Astrocyte (in vitro differentiated cells and primary cell): ENCODE data around the gene ITPK1. TPM values are rescaled to one million over a fixed set of nuclear protein-coding genes. Genes with fewer than 3 reads are reported as not detected.

ENCODE experiments used
- DNase-seq: peaks from one replicate; pipeline ENCODE4 v3.0.0-alpha.2; 2010; ENCODE audit warnings: low read depth
- FAIRE-seq: peaks from 2 replicates; lab custom pipeline; 2011; peaks lifted over from hg19 to GRCh38; lab: Jason Lieb, UNC
- H2AFZ ChIP-seq: 2 replicates; pipeline ENCODE4 v1.6.0; 2012; ENCODE audit warnings: low read depth, low read length, inconsistent platforms
- H3K27ac ChIP-seq: 2 replicates; pipeline ENCODE4 v1.5.1; 2011; ENCODE audit warnings: low read depth, low read length, inconsistent platforms
- H3K27me3 ChIP-seq: 2 replicates; pipeline ENCODE4 v1.6.0; 2011; ENCODE audit warnings: low read length, inconsistent platforms; ENCODE audit not compliant: insufficient read depth
- H3K36me3 ChIP-seq: 2 replicates; pipeline ENCODE4 v1.5.1; 2011; ENCODE audit warnings: low read length, inconsistent platforms; ENCODE audit not compliant: insufficient read depth
- H3K4me1 ChIP-seq: 2 replicates; pipeline ENCODE4 v1.5.1; 2011; ENCODE audit warnings: low read length, inconsistent platforms; ENCODE audit not compliant: insufficient read depth
- H3K4me2 ChIP-seq: 2 replicates; pipeline ENCODE4 v1.6.0; 2012; ENCODE audit warnings: low read length, inconsistent platforms
- H3K4me3 ChIP-seq: 2 replicates; pipeline ENCODE4 v1.5.1; 2011; ENCODE audit warnings: low read depth, mild to moderate bottlenecking, low read length, inconsistent platforms; ENCODE audit not compliant: insufficient read depth
- H3K79me2 ChIP-seq: 2 replicates; pipeline ENCODE4 v1.6.0; 2012; ENCODE audit warnings: mild to moderate bottlenecking, low read length, inconsistent platforms; ENCODE audit not compliant: insufficient read depth
- H3K9ac ChIP-seq: 2 replicates; pipeline ENCODE4 v1.6.0; 2012; ENCODE audit warnings: mild to moderate bottlenecking, low read length, inconsistent platforms
- H3K9me3 ChIP-seq: 2 replicates; pipeline ENCODE4 v1.5.1; 2012; ENCODE audit warnings: low read depth, mild to moderate bottlenecking, low read length, inconsistent platforms; ENCODE audit not compliant: insufficient read depth
- H4K20me1 ChIP-seq: 2 replicates; pipeline ENCODE4 v1.6.0; 2012; ENCODE audit warnings: low read length, inconsistent platforms; ENCODE audit not compliant: insufficient read depth
- H3K27ac Mint-ChIP-seq: one replicate; pipeline ENCODE4 v1.8.0; 2021; ENCODE audit warnings: mild to moderate bottlenecking, mixed read lengths; ENCODE audit not compliant: unreplicated experiment
- H3K27me3 Mint-ChIP-seq: one replicate; pipeline ENCODE4 v1.8.0; 2021; ENCODE audit warnings: low read depth, mixed read lengths; ENCODE audit not compliant: unreplicated experiment
- H3K36me3 Mint-ChIP-seq: one replicate; pipeline ENCODE4 v1.8.0; 2021; ENCODE audit warnings: low read depth, mixed read lengths; ENCODE audit not compliant: unreplicated experiment
- H3K4me1 Mint-ChIP-seq: one replicate; pipeline ENCODE4 v1.8.0; 2021; ENCODE audit warnings: low read depth, mixed read lengths; ENCODE audit not compliant: unreplicated experiment
- H3K4me3 Mint-ChIP-seq: one replicate; pipeline ENCODE4 v1.8.0; 2021; ENCODE audit warnings: mild to moderate bottlenecking, moderate library complexity, mixed read lengths; ENCODE audit not compliant: unreplicated experiment
- H3K9me3 Mint-ChIP-seq: one replicate; pipeline ENCODE4 v1.8.0; 2021; ENCODE audit warnings: mild to moderate bottlenecking, mixed read lengths; ENCODE audit not compliant: unreplicated experiment
- CTCF ChIP-seq: IDR thresholded peaks from 2 replicates; pipeline ENCODE4 v1.5.1; 2011; ENCODE audit warnings: low read depth, mild to moderate bottlenecking, inconsistent platforms, low read length, moderate library complexity; ENCODE audit not compliant: insufficient read depth
- EZH2 ChIP-seq: IDR thresholded peaks from 2 replicates; pipeline ENCODE4 v1.6.1; 2012; ENCODE audit warnings: mild to moderate bottlenecking, low read length, inconsistent platforms; ENCODE audit not compliant: insufficient read depth
- total RNA-seq: library from RNA; stranded (reverse); gene quantifications from 2 replicates; pipeline ENCODE4 v1.2.1, GENCODE V29; 2021

ITPK1 gene
- total RNA-seq, 1 donor from 2014 or later, result 13.0 TPM

GRCh38 chr14:92933481-92933880, 182.2 kb downstream of the ITPK1 start:
- Histone ChIP-seq H3K4me1 (no peaks in the 10 kb centered on the region), H3K27me3 (no peaks in the 10 kb centered on the region), H3K79me2 (no peaks in the 10 kb centered on the region), H3K4me2 (no peak overlapping the region), H3K4me3 (no peak overlapping the region), H3K9ac (no peak overlapping the region), H4K20me1 (no peaks in the 10 kb centered on the region), H2AFZ (no peak overlapping the region), H3K9me3 (no peaks in the 10 kb centered on the region), H3K36me3 (no peaks in the 10 kb centered on the region), H3K27ac (no peak overlapping the region)
- Mint-ChIP-seq H3K36me3 (no peaks in the 10 kb centered on the region), H3K9me3 (no peaks in the 10 kb centered on the region), H3K4me1 (no peaks in the 10 kb centered on the region), H3K27me3 (peaks cover 31% of the 10 kb centered on the region), H3K27ac (no peak overlapping the region), H3K4me3 (no peak overlapping the region)
- TF ChIP-seq EZH2 (no peak), CTCF (no peak)
- FAIRE-seq (no peak), DNase-seq (no peak)

- Mint-ChIP-seq H3K36me3 (no peaks in the 10 kb centered on the region), H3K27ac (no peak overlapping the region), H3K27me3 (peaks cover 31% of the 10 kb centered on the region), H3K4me3 (no peak overlapping the region), H3K9me3 (no peaks in the 10 kb centered on the region), H3K4me1 (no peaks in the 10 kb centered on the region)
- TF ChIP-seq CTCF, result no peak
- TF ChIP-seq EZH2, result no peak
- no peaks in the 10 kb centered on the region for H3K9me3 ChIP-seq
- no peaks in the 10 kb centered on the region for H3K79me2 ChIP-seq
- no peak overlapping the region for H3K4me2 ChIP-seq
- H2AFZ ChIP-seq, result no peak overlapping the region
- no peaks in the 10 kb centered on the region for H3K27me3 ChIP-seq
- no peak overlapping the region for H3K27ac ChIP-seq
- H3K4me3 ChIP-seq, result no peak overlapping the region
- no peak overlapping the region for H3K9ac ChIP-seq
- H3K36me3 ChIP-seq, result no peaks in the 10 kb centered on the region
- no peaks in the 10 kb centered on the region for H3K4me1 ChIP-seq
- no peak for DNase-seq
- no peaks in the 10 kb centered on the region for H4K20me1 ChIP-seq
- FAIRE-seq, result no peak
These were observed 183.0 kb downstream of the ITPK1 start for GRCh38 chr14:92932448-92933395.
